GM19463 (cell line): ENCODE data around the gene CHST13.

Source experiments
- ATAC-seq: cut with Tn5 transposase; IDR thresholded peaks from one replicate; pipeline ENCODE4 v1.9.1; 2021; ENCODE audit warnings: mild to moderate bottlenecking, moderate library complexity; ENCODE audit not compliant: unreplicated experiment

Gene CHST13

DNA sequence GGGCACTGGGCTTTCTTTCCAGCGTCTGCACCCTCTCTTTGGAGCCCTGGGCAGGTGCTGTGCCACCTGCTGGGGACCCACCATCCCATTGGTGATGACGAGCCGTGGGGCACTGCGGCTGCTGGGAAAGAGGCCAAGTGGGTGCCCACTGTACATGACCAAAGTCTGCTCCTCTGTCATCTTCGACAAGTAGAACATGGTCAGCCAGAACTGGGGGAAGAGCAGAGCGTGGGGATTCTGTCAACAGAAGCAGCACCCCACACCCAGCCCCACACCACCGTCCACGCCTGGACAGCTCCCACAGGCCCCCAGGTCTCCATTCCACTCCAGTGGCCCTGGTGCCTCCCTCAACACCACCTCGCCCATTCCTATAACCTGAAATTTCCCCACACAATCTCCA lies 16.1 kb upstream of the CHST13 start:
- ATAC-seq, result no peak

DNA sequence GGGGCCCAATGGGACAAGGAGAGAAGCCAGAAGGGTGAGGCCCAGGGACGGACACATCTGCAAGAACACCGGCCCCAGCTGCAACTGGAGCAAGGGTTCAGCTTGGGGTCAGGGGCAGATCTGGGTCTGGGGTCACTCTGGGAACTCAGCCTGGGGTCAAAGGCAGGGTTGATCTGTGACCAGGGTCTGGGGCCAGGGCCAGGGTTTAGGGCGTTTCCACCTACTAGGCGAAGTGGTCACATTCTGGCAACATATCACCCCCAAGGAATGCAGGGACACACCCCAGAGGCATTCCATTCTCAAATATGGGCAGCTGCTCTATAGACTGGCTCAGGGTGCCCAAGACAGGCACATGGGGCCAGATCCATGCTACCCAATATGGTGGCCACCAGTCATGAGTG lies 15.4 kb upstream of the CHST13 start:
- no peak for ATAC-seq

DNA sequence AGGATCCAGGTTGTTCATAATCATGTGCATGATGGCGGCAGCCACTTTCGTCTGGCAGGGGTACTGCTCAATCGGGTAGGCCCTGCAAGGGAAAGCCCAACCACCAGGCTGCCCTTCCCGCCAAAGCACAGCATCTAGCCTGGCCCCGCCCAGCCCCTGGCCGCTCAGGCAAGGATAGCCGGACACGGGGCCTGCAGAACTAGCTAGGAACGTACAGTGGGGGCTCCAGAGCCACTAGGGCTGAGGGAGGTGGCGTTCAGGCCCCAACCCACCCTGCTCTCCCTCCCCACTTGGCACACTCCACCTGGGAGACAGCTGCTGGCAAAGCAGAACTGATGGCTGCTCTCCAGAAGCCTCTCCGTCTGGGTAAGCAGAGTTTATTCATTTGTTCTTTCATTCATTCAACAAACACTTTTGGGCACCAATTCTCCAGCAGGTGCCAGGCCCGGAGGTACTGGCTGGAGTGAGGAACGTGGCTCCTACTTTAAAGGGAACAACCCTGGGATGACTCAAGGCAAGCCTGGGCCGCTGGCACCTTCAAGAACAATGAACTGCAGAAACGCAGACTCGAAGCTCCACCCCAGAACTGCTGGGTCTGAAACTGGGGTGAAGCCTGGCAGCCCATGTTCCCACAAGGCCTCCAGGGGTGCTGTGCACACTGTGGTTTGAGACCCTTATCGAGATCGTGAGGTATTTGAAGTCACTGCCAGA lies 14.2 kb upstream of the CHST13 start:
- ATAC-seq, result no peak

DNA sequence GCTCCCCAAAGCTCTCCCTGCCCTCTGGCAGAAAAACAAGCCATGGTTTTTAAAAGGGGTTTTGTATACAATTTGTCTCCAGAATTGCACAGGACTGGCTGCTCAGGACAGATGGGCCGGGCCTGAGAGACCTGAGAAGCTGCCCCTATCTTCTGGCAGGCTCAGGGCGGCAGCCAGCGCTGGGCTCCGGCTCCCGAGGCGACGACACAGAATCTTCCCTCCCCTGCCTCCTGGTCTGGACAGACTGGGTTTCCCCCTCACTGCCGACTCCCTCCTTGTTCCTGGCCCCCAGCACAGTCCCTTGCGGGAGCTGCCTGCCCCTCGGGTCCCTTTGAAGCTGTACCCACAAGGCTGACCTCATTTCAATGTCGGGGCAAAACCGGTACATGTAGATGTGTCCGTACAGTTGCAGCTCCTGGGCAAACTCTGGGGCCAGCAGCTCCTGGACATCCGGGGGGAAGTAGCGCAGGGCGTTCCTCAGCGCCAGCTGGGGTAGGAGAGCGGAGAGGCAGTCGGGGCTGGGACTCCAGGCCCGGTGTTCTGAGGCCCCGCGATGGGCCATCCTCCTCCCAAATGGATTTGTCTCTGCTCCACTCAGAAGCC lies 13.5 kb upstream of the CHST13 start:
- ATAC-seq, result no peak

DNA sequence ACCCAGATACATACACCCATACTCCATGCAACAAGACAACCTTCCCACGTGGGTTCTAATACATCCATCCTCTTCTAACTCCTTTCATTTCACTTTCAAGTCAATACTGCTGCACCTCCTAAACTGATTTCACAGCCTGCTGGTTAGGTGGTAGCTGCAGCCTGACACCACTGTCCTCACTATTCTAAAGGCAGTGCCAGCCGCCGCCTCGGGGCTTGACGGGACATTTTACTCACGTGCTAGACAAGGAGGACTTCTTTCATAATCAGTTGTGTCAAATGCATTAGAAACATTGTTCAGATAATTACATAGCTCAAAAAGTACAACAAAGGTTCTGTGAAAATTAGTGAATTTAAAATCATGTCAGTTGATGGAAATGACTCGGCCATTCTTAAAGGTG lies 12.7 kb upstream of the CHST13 start:
- no peak for ATAC-seq

DNA sequence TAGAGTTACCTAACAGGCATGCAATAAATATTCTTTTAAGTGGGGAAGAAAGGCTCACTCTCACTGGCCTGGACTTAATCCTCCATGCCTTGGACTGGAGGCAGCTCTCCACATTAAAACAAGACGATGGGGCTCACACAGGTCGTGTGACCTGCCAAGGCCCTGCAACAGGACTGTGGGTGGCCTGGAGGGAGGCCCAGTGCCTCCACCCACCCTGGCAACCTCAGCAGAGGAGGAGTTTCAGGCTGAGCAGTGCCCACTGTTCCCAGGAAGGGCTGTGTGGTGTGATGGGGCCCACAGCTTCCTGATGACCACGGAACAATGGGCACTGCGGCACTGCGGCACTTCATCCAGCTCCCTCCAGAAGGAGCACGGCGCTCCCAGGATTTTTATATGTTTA lies 11.9 kb upstream of the CHST13 start:
- no peak for ATAC-seq

DNA sequence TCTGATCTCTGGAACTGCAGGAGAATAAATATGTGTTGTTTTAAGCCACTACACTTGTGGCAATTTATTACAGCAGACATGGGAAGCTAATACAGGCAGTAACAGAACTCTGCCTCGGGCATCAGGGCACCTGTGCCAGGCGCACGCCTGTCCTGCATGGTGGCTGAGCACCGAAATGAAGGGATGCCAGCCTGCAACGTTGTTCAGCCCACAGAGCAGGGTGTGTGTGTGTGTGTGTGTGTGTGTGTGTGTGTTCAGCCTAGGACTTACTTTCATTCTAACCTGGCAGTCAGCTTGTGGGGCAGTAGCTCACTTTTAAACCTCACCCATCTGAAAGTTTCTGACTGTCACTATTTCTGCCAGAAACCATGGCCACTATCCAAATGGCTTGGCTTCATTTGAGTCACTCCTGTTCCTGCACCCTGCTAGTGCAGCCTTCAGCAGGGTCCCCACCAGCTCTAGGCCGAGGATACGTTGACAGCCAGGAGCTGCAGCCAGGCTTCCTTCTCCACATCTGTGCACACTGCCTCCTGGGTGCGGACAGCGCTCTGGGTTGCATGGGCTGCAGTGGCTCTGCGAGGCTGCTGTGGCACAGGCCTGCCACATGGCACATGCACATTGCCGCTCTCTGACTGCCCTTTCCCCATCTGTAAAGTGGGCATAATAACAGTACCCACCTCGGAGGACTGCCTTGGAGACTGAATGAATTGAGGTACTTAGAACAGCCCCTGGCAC lies 10.9 kb upstream of the CHST13 start:
- ATAC-seq, result no peak

DNA sequence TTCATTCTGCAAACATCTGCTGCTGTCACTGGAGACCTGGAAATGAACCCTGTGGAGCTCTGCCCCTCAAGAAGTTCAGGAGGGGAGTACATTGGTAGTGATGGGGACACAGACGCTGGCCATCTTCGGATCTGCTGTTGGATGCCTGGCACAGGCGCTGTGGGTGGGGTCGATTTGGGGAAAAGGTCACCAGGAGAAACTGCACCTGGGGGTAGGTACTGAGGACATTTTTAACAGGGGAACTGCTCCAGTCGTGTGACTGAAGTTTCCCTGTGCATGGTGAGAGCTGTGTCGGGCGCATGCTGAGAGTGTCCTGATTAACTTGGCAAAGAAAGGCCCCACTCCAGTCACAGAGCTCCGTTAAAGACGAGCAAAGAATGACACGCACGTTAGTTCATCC lies 9.8 kb upstream of the CHST13 start:
- ATAC-seq, result no peak

DNA sequence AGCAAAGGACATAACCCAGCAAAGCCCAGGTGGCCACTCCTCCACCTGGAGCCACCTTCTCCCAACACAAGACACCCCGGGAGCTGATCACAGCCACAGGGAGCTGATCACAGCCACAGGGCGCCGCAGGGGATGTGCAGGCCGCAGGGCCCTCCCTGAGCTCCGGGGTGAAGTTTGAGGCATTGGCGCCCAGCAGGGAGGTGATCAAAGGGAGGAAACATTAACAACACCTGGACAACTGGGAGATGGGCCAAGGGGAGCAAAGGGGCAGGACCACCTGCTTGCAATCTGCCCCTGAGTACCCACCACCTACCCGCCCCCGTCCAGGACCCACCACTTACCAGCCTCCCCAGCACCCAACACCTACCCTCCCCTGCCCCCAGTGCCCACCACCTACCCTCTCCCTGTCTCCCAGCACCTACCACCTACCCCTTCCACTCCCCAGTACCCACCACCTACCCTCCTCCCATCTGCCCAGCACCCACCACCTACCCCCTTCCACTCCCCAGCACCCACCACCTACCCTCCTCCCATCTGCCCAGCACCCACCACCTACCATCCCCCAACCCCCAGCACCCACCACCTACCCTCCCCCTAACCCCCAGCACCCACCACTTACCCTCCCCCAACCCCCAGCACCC lies 8.8 kb upstream of the CHST13 start:
- no peak for ATAC-seq

DNA sequence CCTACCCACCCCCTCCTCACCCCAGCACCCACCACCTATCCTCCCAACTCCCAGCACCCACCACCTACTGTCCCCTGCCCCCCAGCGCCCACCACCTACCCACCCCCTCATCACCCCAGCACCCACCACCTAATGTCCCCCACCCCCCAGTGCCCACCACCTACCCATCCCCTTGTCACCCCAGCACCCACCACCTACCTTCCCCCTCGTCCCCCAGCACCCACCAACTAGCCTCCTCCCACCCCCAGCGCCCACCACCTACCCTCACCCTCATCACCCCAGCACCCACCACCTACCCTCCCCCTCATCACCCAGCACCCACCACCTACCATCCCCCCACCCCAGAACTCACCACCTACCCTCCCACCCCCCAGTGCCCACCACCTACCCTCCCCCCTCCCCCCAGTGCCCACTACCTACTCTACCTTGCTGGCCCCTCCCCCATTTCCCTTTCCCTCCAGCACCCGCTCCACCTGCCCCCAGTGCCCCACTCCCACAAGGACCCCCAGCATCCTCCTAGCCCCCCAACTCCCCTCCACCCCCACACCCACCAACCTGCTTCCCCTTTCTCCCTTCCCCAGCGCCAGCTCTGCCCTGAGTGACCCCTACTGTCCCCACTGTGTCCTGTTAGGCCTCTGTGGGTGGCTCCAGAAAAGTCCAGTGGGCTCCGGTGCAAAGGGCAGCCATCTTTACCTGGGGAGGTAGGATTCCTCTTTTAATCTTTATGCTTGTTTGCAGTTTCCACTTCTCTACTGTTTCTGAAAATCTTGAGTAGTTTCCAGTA lies 7.6 kb upstream of the CHST13 start:
- ATAC-seq, result no peak

DNA sequence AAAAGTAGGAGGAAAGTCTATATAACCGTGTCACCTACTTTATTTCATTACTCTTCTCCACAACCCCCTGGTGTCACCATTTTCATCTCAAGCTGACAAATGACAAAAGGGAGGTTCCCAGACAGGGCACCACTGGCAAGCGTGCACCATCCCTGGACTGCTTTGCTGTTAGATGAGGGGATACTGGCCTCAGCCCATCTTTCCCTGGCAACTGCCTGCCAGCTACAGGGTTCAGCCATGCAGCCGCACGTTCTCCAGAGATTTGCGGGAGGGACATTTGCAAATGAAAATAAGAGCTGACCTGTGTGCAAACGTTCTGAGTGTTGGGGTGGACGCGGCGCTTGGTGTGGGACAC lies 7.0 kb upstream of the CHST13 start:
- no peak for ATAC-seq

DNA sequence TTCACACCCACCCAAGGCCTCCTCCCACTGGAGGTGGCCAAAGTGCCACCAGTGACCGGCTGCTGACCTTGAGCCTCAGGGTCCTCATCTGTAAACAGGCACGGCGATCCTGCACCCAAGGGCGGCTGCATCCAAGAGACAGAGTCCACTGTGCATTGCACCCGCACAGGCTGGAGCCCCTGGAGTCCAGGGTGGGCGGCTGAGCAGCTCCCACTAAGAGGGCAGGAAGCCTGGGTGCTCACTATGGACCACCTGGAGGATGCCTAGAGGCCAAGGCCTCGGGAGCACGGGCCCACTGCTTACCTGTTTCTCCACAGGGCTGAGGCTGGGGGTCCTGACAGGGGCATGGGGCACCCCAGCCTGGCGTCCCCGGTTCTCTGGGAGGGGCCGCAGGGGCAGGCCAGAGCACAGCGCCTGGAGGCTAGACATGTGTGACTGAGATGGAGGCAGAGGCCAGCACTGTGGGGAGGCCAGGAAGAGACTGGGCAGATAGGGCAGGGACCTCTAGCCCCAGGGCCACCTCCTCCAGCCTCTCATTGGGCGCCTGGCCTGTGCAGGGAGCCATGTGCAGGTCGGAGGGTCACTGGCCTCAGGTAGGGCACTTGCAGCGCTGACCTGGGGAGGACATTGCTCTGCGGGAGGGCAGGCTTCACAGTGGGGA lies 6.5 kb upstream of the CHST13 start, which contains the start of gene UROC1:
TSS of gene UROC1 (minus strand) at position 483 of the 661 bp plus-strand sequence. CDS start at position 429, 54 bp downstream.
- no peak for ATAC-seq

DNA sequence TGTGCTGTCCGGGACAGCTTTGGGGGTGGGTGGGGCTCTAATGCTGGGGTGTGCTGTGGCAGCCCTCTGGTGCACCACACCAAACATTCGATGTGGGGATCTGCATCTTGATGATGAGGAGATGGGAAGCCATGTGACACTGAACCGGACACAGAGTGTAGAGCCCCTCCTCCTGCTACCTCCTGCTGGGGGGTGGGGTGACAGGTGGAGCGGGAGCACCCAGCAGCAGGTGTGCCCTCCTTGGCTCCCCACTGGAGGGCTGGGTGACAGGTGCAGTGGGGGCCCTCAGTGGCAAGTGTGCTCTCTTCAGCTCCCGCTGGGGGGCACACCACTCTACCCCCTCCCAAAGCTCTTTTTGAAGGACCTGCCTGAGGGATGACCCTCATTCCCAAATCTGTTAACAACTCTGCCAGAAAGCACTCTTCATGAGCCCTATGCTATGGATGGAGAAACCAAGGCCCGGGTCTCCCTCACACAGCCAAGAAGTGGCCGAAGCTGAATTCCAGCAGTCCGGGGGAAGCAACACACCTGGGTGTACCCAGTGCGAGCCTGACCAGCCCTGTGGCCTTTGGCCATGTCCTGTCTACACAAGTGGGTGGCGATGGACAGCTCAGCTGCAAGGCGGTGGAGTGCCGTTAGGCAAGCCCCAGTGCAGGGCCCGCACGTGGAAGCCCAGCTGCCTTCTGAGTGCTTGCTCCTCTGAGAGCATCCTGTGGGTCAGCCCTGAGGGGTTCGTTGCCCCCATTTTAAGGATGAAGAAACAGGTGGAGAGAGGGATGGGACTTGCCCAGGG lies 5.8 kb upstream of the CHST13 start:
- no peak for ATAC-seq

DNA sequence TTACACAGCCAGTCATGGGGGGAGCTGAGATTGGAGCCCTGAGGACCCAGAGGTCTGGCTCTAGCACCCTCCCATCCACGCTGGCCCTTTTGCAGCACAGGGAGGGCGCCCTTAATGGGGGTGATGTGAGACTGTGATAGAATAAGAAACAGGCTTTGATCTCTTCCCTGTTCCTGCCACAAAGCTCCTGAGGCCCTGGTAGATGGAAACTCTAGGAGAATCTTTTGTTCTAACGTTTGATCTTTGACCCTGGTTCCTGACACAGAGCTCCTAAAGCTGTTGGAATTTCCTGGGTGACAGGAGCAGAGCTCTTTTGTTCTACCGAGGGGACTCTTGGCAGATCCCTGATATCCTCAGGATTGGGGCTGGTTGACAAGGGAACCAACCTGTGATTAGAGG lies 5.2 kb upstream of the CHST13 start:
- no peak for ATAC-seq

DNA sequence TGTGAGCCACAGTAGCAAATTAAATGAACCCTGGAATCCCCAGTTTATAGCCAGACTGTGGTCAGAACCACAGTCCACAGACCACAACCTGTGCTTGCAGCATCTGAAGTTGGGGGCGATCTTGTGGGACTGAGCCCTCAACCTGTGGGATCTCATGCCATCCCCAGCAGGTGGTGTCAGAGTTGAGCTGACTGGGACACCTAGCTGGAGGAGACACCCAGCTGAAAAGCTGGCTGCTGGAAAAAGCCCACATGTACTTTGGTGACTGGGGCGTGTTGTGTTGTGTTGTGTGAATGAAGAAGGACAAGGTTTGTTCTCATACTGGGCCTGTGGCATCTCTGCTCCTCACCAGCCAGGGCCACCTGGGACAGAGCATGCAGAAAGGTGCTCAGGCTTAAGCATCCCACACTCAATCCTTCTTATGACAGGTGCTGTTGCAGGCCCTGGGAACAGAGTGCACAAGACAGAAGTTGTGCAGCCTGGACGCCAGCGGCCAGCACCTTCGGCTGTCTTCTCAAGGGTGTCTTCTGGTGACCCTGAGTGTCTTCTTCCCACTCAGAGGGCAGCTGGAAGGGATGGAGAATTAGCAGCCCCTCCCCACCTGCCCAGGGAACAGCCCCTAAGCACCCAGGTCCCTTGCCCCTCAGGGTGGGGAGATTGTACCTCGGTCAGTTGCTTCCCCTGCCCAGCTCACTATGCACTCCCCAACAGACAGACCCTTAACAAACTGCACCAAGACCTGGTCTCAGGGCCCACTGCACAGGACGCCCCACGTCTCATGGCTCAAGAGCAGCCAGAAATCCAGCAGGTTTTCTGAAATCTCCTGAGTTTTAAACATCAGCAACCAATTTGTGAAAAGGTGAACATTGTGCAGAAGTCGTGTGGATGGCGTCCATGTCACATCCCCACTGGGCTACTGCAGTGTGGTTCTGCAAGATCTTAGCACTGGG lies 4.2 kb upstream of the CHST13 start:
- ATAC-seq, result no peak

DNA sequence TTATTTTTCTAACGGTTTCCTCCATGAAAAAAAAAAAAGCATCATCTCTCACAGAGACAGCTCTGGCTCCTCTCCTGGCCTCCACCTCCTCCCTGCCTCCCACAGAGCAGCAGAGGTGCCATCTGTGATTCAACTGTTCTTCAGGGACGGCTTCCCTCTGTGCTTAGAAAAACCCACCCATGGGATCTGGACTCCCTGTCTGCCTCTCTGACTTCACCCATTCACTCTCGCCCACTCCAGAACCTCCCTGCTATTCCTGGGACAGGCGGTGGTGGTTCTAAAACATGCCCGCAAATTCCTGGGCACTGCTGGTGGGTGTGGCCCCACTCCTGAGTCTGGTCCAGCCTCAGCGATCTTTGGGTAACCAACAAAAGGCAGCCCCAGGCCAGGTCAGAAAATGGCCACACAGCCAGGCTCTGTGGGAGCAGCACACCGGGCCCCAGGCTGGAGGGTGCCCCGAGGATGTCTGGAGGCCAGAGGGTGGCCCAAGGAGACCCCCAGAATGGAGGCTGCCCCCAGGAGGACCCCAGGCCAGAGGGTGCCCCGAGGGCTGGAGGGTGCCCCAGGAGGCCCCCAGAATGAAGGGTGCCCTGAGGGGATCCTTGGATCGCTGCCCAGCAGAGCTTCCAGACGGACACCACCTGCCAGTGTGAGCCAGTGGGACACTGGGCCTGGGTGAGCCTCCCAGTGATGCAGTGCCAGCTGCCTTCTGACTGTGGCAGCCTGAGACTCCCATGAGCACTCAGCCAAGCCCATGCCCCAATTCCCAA lies 2.6 kb upstream of the CHST13 start:
- ATAC-seq, result no peak

DNA sequence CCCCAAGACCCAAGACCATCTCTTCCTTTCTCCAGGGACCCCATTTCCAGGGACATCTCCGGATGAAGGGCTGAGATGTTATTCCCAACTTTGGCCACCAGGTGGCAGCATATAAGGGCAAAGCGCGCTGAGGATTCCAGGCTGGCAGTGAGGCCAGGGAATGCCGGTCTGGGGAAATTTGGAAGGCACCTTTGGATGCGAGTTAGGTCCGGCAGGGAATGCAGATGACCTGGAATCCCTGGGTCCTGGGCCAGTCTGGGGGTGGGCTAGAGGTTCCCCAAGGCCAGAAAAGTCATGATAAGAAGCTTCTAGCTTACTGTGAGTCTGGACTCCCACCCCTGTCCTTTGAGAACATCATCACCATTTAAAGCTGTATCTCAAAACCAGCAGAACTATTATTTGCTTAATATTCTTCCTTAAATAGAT lies 1.6 kb upstream of the CHST13 start:
- ATAC-seq, result no peak
